Measurements from ENCODE around the gene CTDNEP1.

GRCh38 chr17:7220593-7221277, 30.8 kb downstream of the CTDNEP1 start:
- TF ChIP-seq CTCF (IDR thresholded peaks at IDR 0.05) (peak; percentile 66), MYC (IDR thresholded peaks at IDR 0.05; ENCODE audit: borderline replicate concordance, low read length) (no peak), NPAS2 (CRISPR knock-in tag; IDR thresholded peaks at IDR 0.05; ENCODE audit: borderline replicate concordance) (no peak), CHD2 (IDR thresholded peaks at IDR 0.05; ENCODE audit: low read length, partially characterized antibody) (no peak), RAD21 (conservative IDR thresholded peaks at IDR 0.05 in 1 of 2, IDR thresholded peaks at IDR 0.05 in 1 of 2) (peak; percentile 60 to 69), EHMT2 (IDR thresholded peaks at IDR 0.05; ENCODE audit: low read depth) (no peak), RNF2 (IDR thresholded peaks at IDR 0.05; ENCODE audit: borderline replicate concordance, low read depth) (no peak), MAX (IDR thresholded peaks at IDR 0.05) (peak; percentile 27; the same call in 1 of the 2 replicates), EP300 (IDR thresholded peaks at IDR 0.05) (no peak), ESRRA (IDR thresholded peaks at IDR 0.05; ENCODE audit: borderline replicate concordance, low read length) (no peak)
